Peyer's patch (tissue), 4 donors: Measurements from ENCODE around the gene PHKB. TPM values are rescaled to one million over a fixed set of nuclear protein-coding genes. Genes with fewer than 3 reads are reported as not detected.

Experiments used
- DNase-seq, 3 donors: peaks; one replicate each; pipeline ENCODE4 v3.0.0-alpha.2; 2017 to 2019
- H3K27ac ChIP-seq, 4 donors: fragments of 200-600 bp; sonication (generic); one replicate each; pipeline ENCODE4 v1.5.1; 2016 to 2019
- H3K27me3 ChIP-seq, 2 donors: fragments of 200-600 bp; sonication (generic); one replicate each; pipeline ENCODE4 v1.5.1; 2019
- H3K36me3 ChIP-seq, 3 donors: fragments of 200-600 bp; sonication (generic); one replicate each; pipeline ENCODE4 v1.5.1; 2016 to 2019
- H3K4me1 ChIP-seq, 4 donors: fragments of 200-600 bp; sonication (generic); one replicate each; pipeline ENCODE4 v1.5.1; 2016 to 2019
- H3K4me3 ChIP-seq, 4 donors: fragments of 200-600 bp; sonication (generic); 1 replicate in 3 of 4; 2 replicates in 1 of 4; pipeline ENCODE4 v1.5.1; 2016 to 2019; ENCODE audit warnings: mild to moderate bottlenecking in 1 of 4
- H3K9me3 ChIP-seq, 4 donors: fragments of 200-600 bp; sonication (generic); one replicate each; pipeline ENCODE4 v1.5.1; 2016 to 2019; ENCODE audit warnings: mild to moderate bottlenecking in 1 of 4
- POLR2A ChIP-seq, 2 donors: fragments of 450-650 bp; IDR thresholded peaks; one replicate each; pipeline ENCODE4 v1.5.1; 2017; ENCODE audit warnings: antibody characterized with exemption in 2 of 2, mild to moderate bottlenecking in 2 of 2, moderate library complexity in 2 of 2
- total RNA-seq, 4 donors: library from RNA; depleted of rRNA; stranded (reverse); fragments of >200 nt; gene quantifications; one replicate each; pipeline ENCODE4 v1.1.0, GENCODE V29; 2016
- TF ChIP-seq, protein P1 (sequence below), 6 experiments: fragments of 450-650 bp in 4 of 6; fragments of 200-600 bp in 2 of 6; sonication (generic) in 1 of 6; IDR thresholded peaks; one replicate each; pipeline ENCODE4 v1.5.1; 2017 to 2019; ENCODE audit warnings: antibody characterized with exemption in 6 of 6, mild to moderate bottlenecking in 3 of 6, moderate library complexity in 1 of 6

Gene PHKB
- total RNA-seq, 4 donors from 2014 or later = 124 to 180 (median 142) TPM

DNA sequence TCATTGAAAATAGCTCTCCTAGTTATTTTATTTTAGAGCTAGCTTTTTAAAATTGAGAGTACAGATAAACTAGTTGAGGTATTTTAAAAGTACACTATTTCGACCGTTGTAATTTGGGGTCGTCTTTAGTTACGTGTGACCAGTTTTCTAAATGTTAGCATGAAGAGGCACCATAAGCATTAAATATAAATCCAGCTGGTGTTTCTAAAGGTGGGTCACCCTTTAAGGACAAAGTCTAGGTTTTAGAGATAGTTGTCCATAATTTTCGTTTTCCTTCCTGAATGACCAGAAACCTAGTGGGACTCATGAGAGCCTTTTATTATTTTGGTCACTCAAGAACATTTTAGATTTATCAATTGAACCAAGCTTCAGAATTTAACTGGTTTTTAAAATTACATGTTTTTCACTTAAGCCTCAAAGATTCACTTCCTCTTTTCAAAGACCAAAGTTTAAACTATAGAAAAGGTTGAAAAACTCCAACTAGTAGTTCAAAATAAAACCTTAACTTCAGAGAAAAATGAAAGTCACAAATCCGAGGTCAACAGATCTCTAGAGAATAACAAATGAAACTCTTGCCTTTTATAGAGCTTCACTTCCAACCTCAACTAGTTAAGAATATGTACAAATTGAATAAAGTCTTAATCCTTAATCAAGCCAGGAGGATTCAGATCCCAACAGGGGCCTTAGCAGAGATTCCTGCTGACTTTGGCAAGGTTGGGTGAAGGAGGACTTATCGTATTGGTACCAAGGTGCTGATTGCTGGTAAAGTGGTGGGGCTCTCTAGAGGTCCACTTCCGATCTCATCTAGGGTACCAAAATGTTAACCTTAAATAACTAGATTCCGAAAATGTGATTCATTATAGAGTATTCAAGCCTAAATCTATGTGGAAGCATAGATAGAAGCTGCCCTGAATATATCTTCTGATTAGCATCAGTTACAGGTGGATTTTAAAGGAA, 32.5 kb downstream of the PHKB start:
- DNase-seq = no peak
- H3K4me1 ChIP-seq = peaks cover 0 to 16% (median 7%) of the 10 kb centered on the region in 4 donors
- peaks cover 0 to 7% (median 0%) of the 10 kb centered on the region in 3 donors for H3K36me3 ChIP-seq
- peak overlapping the region; percentile 37 to 84 (median 65) for H3K27ac ChIP-seq
- no peak for TF ChIP-seq POLR2A (IDR thresholded peaks at IDR 0.05)
- no peaks in the 10 kb centered on the region for H3K9me3 ChIP-seq
- no peaks in the 10 kb centered on the region for H3K27me3 ChIP-seq
- H3K4me3 ChIP-seq = no peak overlapping the region

DNA sequence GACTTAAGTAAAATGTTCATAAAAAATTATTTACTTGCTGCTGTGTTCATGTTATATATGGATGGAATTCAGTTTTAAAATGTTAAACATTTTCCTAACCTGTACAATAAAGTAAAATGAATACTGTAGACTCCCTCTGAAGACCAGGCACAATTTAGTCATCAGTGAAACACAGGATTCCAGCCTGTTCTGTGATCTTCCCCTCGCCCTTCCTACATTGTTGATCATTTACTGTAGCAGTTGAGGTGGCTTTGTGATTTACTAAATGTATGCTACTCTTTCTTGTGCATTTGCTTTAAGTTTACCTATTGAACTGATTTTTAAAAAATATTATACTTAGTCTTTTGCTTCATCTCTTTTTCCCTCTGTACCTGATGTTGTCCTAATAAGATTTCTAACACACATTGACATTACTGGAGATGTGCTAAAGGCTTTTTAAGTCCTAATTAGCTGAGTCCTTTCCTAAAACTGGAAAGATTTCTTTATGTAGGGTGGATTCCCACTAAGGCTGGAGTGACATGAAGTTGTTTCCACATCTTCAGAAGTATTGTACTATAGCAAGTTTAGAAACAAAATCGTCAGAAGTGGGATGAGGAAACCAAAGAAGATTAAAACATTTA, 38.1 kb downstream of the PHKB start:
- Histone ChIP-seq H3K27ac (no peak overlapping the region), H3K4me1 (peaks cover 0 to 9% (median 3%) of the 10 kb centered on the region in 4 donors), H3K36me3 (peaks cover 0 to 36% (median 0%) of the 10 kb centered on the region in 3 donors), H3K27me3 (no peaks in the 10 kb centered on the region), H3K4me3 (no peak overlapping the region), H3K9me3 (no peaks in the 10 kb centered on the region)
- TF ChIP-seq, protein P1, sequence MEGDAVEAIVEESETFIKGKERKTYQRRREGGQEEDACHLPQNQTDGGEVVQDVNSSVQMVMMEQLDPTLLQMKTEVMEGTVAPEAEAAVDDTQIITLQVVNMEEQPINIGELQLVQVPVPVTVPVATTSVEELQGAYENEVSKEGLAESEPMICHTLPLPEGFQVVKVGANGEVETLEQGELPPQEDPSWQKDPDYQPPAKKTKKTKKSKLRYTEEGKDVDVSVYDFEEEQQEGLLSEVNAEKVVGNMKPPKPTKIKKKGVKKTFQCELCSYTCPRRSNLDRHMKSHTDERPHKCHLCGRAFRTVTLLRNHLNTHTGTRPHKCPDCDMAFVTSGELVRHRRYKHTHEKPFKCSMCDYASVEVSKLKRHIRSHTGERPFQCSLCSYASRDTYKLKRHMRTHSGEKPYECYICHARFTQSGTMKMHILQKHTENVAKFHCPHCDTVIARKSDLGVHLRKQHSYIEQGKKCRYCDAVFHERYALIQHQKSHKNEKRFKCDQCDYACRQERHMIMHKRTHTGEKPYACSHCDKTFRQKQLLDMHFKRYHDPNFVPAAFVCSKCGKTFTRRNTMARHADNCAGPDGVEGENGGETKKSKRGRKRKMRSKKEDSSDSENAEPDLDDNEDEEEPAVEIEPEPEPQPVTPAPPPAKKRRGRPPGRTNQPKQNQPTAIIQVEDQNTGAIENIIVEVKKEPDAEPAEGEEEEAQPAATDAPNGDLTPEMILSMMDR (IDR thresholded peaks at IDR 0.05) = no peak
- TF ChIP-seq POLR2A (IDR thresholded peaks at IDR 0.05) = no peak
- DNase-seq = no peak

DNA sequence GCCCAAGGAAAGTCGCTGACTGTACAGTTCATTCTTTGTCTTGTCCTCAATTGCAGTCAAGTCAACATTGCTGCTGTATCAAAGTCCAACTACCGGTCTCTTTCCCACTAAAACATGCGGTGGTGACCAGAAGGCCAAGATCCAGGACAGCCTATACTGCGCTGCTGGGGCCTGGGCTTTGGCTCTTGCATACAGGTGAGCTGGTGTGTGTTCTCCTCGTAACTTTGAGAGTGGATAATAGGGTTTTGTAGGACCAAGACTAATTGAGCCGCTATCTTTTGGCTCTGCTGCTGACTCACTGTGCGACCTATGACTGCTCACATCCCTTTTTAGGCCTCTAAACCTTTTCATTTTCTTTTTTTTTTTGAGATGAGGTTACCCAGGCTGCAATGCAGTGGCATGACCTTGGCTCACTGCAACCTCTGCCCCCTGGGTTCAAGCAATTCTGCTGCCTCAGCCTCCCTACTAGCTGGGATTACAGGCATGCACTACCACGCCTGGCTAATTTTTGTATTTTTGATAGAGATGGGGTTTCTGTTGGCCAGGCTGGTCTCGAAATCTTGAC, 38.7 kb downstream of the PHKB start:
- peaks cover 0 to 42% (median 0%) of the 10 kb centered on the region in 3 donors for H3K36me3 ChIP-seq
- no peak overlapping the region for H3K27ac ChIP-seq

DNA sequence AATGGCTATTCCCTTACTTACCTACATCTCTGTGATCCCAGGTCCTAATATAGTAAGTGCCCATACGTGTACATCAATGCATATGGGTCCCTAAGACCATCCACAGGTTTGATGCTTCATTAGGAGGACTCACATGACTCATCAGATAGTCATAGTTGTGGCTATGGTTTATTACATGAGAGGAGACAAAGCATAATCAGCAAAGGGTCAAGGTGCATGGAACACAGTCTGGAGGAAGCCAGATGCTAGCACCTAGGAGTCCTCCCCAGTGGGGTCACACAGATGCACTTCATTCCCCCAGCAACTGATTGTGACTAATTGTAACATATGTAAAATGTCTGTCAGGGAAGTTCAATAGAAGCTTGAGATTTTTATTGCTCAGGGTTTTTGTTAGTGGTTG, 42.8 kb downstream of the PHKB start:
- Histone ChIP-seq H3K9me3 (no peaks in the 10 kb centered on the region), H3K36me3 (peaks cover 0 to 43% (median 0%) of the 10 kb centered on the region in 3 donors), H3K4me1 (no peaks in the 10 kb centered on the region), H3K27ac (no peak overlapping the region), H3K4me3 (no peak overlapping the region), H3K27me3 (no peaks in the 10 kb centered on the region)
- no peak for TF ChIP-seq POLR2A (IDR thresholded peaks at IDR 0.05)
- TF ChIP-seq, protein P1 (IDR thresholded peaks at IDR 0.05) = no peak
- DNase-seq = peak in 1 of 3 donors; percentile 50

More for the DNA sequence above, 38.7 kb downstream of the PHKB start:
- peaks cover 0 to 4% (median 0%) of the 10 kb centered on the region in 4 donors for H3K4me1 ChIP-seq
- TF ChIP-seq POLR2A (IDR thresholded peaks at IDR 0.05) = no peak
- H3K4me3 ChIP-seq = no peak overlapping the region
- DNase-seq = no peak
- H3K27me3 ChIP-seq = no peaks in the 10 kb centered on the region
- no peaks in the 10 kb centered on the region for H3K9me3 ChIP-seq

DNA sequence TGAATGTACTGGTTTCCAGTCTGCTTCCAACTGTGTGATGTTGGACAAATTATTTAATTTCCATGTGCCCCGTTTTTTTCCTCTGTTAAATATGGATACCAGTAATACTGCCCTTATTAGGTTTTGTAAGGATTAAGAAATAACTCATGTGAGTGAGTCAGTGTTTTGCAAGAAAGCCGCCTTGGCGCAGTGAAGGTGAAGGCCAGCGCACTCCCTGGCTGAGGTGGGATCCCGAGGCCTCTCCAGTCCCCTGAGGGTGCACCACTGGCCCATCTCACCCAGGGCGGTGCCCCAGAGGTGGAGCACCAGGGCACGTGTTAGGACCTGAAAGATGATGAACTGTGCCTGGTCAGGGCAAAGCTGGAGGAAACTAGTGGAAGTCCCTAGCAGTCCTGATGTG, 43.5 kb downstream of the PHKB start:
- no peak for DNase-seq
- Histone ChIP-seq H3K27ac (no peak overlapping the region), H3K4me3 (no peak overlapping the region), H3K9me3 (no peaks in the 10 kb centered on the region), H3K27me3 (no peaks in the 10 kb centered on the region), H3K4me1 (no peaks in the 10 kb centered on the region), H3K36me3 (peaks cover 0 to 41% (median 0%) of the 10 kb centered on the region in 3 donors)
- TF ChIP-seq, protein P1 (IDR thresholded peaks at IDR 0.05) = no peak
- no peak for TF ChIP-seq POLR2A (IDR thresholded peaks at IDR 0.05)

DNA sequence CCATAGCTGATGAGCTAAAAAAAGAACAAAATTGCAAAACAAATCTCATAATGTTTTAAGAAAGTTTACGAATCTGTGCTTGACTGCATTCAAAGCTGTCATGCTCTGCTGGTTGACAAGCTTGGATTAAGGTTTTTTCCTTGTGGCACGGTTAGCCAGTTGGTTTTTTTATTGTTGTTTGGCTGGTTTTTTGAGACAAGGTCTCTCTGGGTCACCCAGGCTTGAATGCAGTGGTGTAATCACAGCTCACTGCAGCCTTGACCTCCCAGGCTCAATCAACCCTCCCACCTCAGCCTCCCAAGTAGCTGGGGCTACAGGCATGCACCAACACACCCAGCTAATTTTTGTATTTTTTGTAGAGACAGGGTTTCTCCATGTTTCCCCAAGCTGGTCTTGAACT, 45.7 kb downstream of the PHKB start:
- H3K36me3 ChIP-seq = peaks cover 0 to 46% (median 0%) of the 10 kb centered on the region in 3 donors
- no peak for DNase-seq
- TF ChIP-seq POLR2A (IDR thresholded peaks at IDR 0.05) = no peak
- TF ChIP-seq, protein P1 (IDR thresholded peaks at IDR 0.05) = no peak
- H3K9me3 ChIP-seq = no peaks in the 10 kb centered on the region
- no peak overlapping the region for H3K27ac ChIP-seq
- no peaks in the 10 kb centered on the region for H3K4me1 ChIP-seq
- no peaks in the 10 kb centered on the region for H3K27me3 ChIP-seq
- no peak overlapping the region for H3K4me3 ChIP-seq
